ENCODE results near the gene NANOG. TPM values are rescaled to one million over a fixed set of nuclear protein-coding genes. Genes with fewer than 3 reads are reported as not detected.
"Not testable (repeated sequence)": the region's sequence is repeated elsewhere in the genome, so short reads cannot be mapped to it uniquely, and the experiment has no call there.

Gene NANOG
- total RNA-seq, 1 donor from 2014 or later, result 0.58 TPM

- no peaks in the 10 kb centered on the region for H3K9me3 Mint-ChIP-seq
- H3K4me1 Mint-ChIP-seq, result peaks cover 39% of the 10 kb centered on the region
- H3K36me3 Mint-ChIP-seq, result no peaks in the 10 kb centered on the region
- H3K27me3 Mint-ChIP-seq (ENCODE audit: low read depth), result no peaks in the 10 kb centered on the region
- TF ChIP-seq CTCF (IDR thresholded peaks at IDR 0.05; ENCODE audit: unreplicated experiment), result no peak
- no peak overlapping the region for H3K4me3 Mint-ChIP-seq
- no peak for DNase-seq (ENCODE audit: low spot score in 2 of 2, unreplicated experiment in 2 of 2)
- H3K27ac Mint-ChIP-seq, result peak overlapping the region; percentile 76
Observed at GRCh38 chr12:7833831-7834230, 44.6 kb downstream of the NANOG start.

- no peak overlapping the region for H3K4me3 Mint-ChIP-seq
- peaks cover 45% of the 10 kb centered on the region for H3K4me1 Mint-ChIP-seq
- H3K27ac Mint-ChIP-seq, result peak overlapping the region; percentile 69
Observed at GRCh38 chr12:7834701-7835100, 45.5 kb downstream of the NANOG start.

GRCh38 chr12:7835116-7835515, 45.9 kb downstream of the NANOG start:
- H3K9me3 Mint-ChIP-seq, result no peaks in the 10 kb centered on the region
- TF ChIP-seq CTCF (IDR thresholded peaks at IDR 0.05; ENCODE audit: unreplicated experiment), result no peak
- no peak overlapping the region for H3K4me3 Mint-ChIP-seq
- H3K27ac Mint-ChIP-seq, result peak overlapping the region; percentile 90
- H3K36me3 Mint-ChIP-seq, result no peaks in the 10 kb centered on the region
- H3K4me1 Mint-ChIP-seq, result peaks cover 46% of the 10 kb centered on the region
- no peak for DNase-seq (ENCODE audit: low spot score in 2 of 2, unreplicated experiment in 2 of 2)
- H3K27me3 Mint-ChIP-seq (ENCODE audit: low read depth), result no peaks in the 10 kb centered on the region

More at GRCh38 chr12:7834701-7835100, 45.5 kb downstream of the NANOG start:
- TF ChIP-seq CTCF (IDR thresholded peaks at IDR 0.05; ENCODE audit: unreplicated experiment), result no peak
- no peak for DNase-seq (ENCODE audit: low spot score in 2 of 2, unreplicated experiment in 2 of 2)
- Mint-ChIP-seq H3K9me3 (no peaks in the 10 kb centered on the region), H3K36me3 (no peaks in the 10 kb centered on the region), H3K27me3 (ENCODE audit: low read depth) (no peaks in the 10 kb centered on the region)

GRCh38 chr12:7835766-7836165, 46.6 kb downstream of the NANOG start:
- H3K4me3 Mint-ChIP-seq, result no peak overlapping the region
- H3K4me1 Mint-ChIP-seq, result peaks cover 46% of the 10 kb centered on the region
- TF ChIP-seq CTCF (IDR thresholded peaks at IDR 0.05; ENCODE audit: unreplicated experiment), result no peak
- DNase-seq (ENCODE audit: low spot score in 2 of 2, unreplicated experiment in 2 of 2), result no peak
- peak overlapping the region; percentile 90 for H3K27ac Mint-ChIP-seq
- no peaks in the 10 kb centered on the region for H3K9me3 Mint-ChIP-seq
- no peaks in the 10 kb centered on the region for H3K36me3 Mint-ChIP-seq
- H3K27me3 Mint-ChIP-seq (ENCODE audit: low read depth), result no peaks in the 10 kb centered on the region

GRCh38 chr12:7837366-7837765, 48.2 kb downstream of the NANOG start:
- no peak overlapping the region for H3K4me3 Mint-ChIP-seq
- no peaks in the 10 kb centered on the region for H3K27me3 Mint-ChIP-seq (ENCODE audit: low read depth)
- no peak for DNase-seq (ENCODE audit: low spot score in 2 of 2, unreplicated experiment in 2 of 2)
- H3K4me1 Mint-ChIP-seq, result peaks cover 48% of the 10 kb centered on the region
- no peaks in the 10 kb centered on the region for H3K9me3 Mint-ChIP-seq
- TF ChIP-seq CTCF (IDR thresholded peaks at IDR 0.05; ENCODE audit: unreplicated experiment), result no peak
- H3K27ac Mint-ChIP-seq, result no peak overlapping the region
- H3K36me3 Mint-ChIP-seq, result no peaks in the 10 kb centered on the region

- H3K4me1 Mint-ChIP-seq, result peaks cover 38% of the 10 kb centered on the region
- H3K27me3 Mint-ChIP-seq (ENCODE audit: low read depth); H3K9me3 Mint-ChIP-seq; H3K4me3 Mint-ChIP-seq; H3K36me3 Mint-ChIP-seq: not testable (repeated sequence)
- peak; percentile 36 to 73 for DNase-seq (ENCODE audit: low spot score in 2 of 2, unreplicated experiment in 2 of 2)
- peak overlapping the region; percentile 91 for H3K27ac Mint-ChIP-seq
Observed at GRCh38 chr12:7839226-7839625, 50.0 kb downstream of the NANOG start.

GRCh38 chr12:7839848-7840247, 50.6 kb downstream of the NANOG start:
- H3K36me3 Mint-ChIP-seq; H3K9me3 Mint-ChIP-seq; H3K27ac Mint-ChIP-seq; H3K4me3 Mint-ChIP-seq; DNase-seq (ENCODE audit: low spot score in 2 of 2, unreplicated experiment in 2 of 2); H3K27me3 Mint-ChIP-seq (ENCODE audit: low read depth): not testable (repeated sequence)
- peaks cover 36% of the 10 kb centered on the region for H3K4me1 Mint-ChIP-seq

- not testable (repeated sequence) for H3K27me3 Mint-ChIP-seq (ENCODE audit: low read depth); H3K9me3 Mint-ChIP-seq; H3K4me3 Mint-ChIP-seq; H3K36me3 Mint-ChIP-seq; H3K27ac Mint-ChIP-seq; DNase-seq (ENCODE audit: low spot score in 2 of 2, unreplicated experiment in 2 of 2)
- peaks cover 28% of the 10 kb centered on the region for H3K4me1 Mint-ChIP-seq
Observed at GRCh38 chr12:7842444-7842843, 53.2 kb downstream of the NANOG start.

- not testable (repeated sequence) for H3K27ac Mint-ChIP-seq; DNase-seq (ENCODE audit: low spot score in 2 of 2, unreplicated experiment in 2 of 2); H3K27me3 Mint-ChIP-seq (ENCODE audit: low read depth); H3K9me3 Mint-ChIP-seq; H3K4me3 Mint-ChIP-seq; H3K36me3 Mint-ChIP-seq
- peaks cover 33% of the 10 kb centered on the region for H3K4me1 Mint-ChIP-seq
Observed at GRCh38 chr12:7843149-7843548, 53.9 kb downstream of the NANOG start.

- Mint-ChIP-seq H3K27ac (peak overlapping the region; percentile 45), H3K4me3 (peak overlapping the region; percentile 7)
- not testable (repeated sequence) for H3K36me3 Mint-ChIP-seq
Observed at GRCh38 chr12:7843583-7843982, 54.4 kb downstream of the NANOG start.

More at GRCh38 chr12:7843583-7843982, 54.4 kb downstream of the NANOG start:
- H3K27me3 Mint-ChIP-seq (ENCODE audit: low read depth); H3K9me3 Mint-ChIP-seq; DNase-seq (ENCODE audit: low spot score in 2 of 2, unreplicated experiment in 2 of 2): not testable (repeated sequence)
- peaks cover 32% of the 10 kb centered on the region for H3K4me1 Mint-ChIP-seq

Data from mesothelial cell of epicardium (in vitro differentiated cells).